AML-193 (cell line): ENCODE measurements around the gene PID1.

Source experiments
- DNase-seq, 2 experiments: peaks; one replicate each; lab custom pipeline; 2025; lab: John Stamatoyannopoulos, UW

The PID1 gene

DNA sequence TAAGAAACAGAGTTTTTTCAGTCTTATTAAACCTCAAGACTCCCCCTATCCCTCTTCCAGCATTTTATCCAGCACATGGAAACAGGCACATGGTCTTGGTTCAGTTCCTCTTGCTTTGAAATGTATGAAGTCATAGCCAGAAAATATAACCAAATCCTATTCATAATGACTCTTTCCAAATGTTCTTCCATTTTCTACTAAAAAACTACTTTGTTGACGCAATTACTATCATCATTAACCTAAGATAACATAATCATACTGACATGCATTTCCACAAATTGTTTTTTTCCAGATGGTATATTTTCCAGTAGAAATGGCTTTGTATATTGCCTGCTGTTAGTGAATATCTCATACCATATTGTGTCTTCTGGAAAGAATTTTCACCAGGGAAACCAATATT lies 261.3 kb downstream of the PID1 start:
- DNase-seq: no peak

DNA sequence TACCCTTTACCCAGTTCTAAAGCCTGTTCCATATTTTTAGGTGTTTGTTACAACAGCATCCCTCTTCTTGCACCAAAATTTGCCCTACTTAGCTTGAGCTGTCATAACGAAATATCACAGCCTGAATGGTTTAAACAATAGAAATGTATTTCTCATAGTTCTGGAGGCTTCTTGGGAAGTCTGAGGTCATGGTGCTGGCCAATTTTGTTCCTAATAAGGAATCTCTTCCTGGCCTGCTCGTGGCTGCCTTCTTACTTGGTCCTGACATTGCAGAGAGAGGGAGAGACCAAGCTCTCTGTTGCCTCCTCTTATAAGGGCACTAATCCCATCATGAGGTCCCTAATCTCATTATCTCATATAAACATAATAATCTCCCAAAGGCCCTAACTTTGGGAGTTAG lies 267.8 kb downstream of the PID1 start:
- no peak for DNase-seq

DNA sequence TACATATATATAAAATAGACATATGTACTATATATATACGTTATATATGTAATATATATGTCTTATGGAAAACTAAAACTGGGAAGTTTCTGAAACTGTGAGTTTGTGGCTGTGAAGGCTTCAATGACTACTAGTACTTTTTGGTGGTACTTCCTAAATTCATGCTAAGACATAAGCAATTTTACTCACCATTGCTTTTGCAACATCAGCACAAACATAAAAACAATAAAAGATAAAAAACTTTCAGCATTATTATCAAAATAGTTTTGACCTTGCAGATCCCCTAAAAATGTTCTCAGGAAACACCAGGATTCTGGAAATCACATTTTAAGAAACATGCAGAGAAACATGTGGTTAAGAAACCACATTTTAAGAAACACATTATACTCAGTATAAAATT lies 269.9 kb downstream of the PID1 start:
- DNase-seq: no peak

DNA sequence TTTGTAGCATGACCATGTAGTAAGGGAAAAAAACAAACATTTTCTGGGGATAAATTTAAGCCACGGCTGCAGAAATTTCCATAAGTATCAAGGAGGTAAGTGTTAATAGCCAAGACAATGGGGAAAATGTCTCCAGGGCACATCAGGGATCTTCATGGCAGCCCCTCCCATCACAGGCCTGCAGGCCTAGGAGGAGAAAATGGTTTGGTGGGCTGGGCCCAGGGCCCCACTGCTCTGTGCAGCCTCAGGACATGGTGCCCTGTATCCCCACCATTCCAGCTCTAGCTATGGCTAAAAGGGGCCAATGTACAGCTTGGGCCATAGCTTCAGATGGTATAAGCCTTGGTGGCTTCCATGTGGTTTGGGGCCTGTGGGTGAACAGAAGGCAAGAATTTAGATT lies 271.8 kb downstream of the PID1 start:
- DNase-seq: no peak

DNA sequence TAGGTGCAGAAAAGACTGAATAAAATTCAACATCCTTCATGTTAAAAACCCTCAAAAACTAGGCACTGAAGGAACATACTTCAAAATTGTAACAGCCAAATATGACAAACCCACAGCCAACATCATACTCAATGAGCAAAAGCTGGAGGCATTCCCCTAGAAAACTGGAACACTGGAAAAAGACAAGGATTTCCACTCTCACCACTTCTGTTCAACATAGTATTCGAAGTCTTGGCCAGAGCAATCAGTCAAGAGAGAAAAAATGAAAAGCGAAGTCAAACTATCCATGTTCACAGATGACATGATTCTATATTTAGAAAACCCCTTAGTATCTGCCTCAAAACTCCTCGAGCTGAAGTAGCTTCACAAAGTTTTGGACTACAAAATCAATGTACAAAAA lies 282.3 kb downstream of the PID1 start:
- no peak for DNase-seq

DNA sequence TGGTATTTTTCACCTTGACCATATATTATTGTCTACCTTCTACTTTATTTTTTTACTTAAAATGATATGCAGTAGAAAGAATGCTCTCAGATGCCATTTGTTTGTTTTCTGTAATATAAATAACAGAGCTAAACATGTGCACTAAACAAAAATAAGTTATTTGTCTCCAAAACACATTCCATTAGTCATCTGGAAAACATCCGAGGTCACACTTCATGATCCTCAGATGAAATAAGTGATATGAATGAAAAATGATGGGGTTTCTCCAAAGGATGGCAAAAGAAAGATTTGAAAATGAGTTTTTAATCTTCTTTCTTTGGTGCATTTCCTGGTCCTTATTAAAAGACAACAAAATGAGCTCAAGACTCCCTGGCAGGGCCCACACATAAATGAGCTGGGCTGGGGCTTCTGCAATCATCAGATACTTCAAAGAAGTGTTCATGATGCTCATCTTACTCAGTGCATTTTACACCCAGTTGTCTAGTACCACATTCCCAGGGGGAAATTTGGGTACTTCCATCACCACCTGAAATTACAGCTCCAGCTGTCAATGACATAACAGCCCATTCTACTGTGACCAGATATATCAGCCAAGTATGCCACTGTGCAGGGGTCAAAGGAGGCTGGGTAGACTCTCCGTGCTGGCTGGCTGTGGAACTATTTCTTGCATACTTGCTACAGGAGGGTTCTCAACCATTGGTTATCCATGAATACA lies 283.5 kb downstream of the PID1 start:
- no peak for DNase-seq

DNA sequence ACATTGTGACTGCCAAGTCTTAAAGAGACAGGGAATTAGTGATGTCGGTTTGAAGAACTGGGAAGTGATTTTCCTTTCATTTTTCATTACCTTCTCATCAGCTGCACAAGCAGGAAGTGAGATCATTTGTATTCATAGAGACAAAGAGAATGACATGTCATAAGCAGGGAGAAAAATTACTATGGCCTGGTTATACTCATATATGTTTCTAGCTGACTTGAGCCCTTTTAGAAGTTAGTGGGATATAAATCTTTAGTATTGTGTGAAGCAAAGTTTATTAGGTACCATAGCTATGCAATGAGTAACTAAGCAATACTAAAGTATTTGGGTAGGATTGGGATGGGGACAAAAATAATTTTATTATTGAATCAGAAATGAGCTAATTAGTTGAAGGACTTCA lies 284.1 kb downstream of the PID1 start:
- no peak for DNase-seq

DNA sequence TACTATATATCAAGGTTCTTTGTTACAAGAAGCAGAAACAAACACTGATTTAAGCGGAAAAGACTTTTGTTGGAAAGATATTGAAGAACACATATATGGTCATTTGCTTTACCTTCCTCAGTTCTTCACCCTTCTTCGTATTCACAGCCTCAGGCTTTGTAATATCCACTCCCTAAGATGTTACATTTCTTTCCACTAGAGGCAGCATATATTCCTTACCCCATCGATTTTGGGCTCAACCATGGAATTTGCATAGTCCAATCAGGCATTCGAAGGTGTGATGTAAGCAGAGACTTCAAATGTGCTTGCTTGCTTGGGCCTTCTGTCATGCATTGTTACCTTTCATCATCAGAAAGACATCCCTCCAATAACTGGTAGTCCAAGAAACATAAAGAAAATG lies 287.4 kb downstream of the PID1 start:
- no peak for DNase-seq

DNA sequence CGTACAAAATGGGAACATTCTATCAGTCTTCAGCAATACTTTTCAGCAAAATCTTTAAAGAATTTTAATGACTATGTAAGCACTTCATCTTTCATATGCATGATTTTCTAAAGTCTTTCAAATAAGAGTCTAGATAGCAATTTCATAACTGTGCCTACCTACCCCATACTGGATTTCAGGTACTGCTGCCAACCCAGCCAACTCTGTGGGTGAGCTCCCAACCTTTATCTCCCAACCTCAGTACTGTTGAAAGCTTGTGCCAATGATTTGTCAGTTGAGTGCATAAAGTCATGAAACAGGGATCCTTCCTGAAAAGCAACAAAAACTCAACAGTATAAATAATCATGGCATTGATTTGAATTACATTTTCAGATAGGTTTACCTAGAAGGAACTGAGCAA lies 296.9 kb downstream of the PID1 start:
- DNase-seq: no peak
